Measurements from ENCODE around the gene TTC28.
A peak's percentile ranks its signal among the peaks of the same experiment; 100 is the strongest.

Gene TTC28

GRCh38 chr22:27994481-27995331 is 684.9 kb downstream of the TTC28 start:
- no peak for DNase-seq (ENCODE audit: low spot score)

GRCh38 chr22:27993774-27994350 is 685.8 kb downstream of the TTC28 start:
- FAIRE-seq (peak; percentile 92), DNase-seq (ENCODE audit: low spot score) (no peak)

More at GRCh38 chr22:27994481-27995331, 684.9 kb downstream of the TTC28 start:
- FAIRE-seq, result no peak

GRCh38 chr22:27993201-27993635 is 686.4 kb downstream of the TTC28 start:
- no peak for DNase-seq (ENCODE audit: low spot score)
- FAIRE-seq, result no peak

- FAIRE-seq (peak; percentile 95), DNase-seq (ENCODE audit: low spot score) (no peak)
Observed at GRCh38 chr22:27992294-27993165, 687.1 kb downstream of the TTC28 start.

- FAIRE-seq, result peak; percentile 67
- no peak for DNase-seq (ENCODE audit: low spot score)
Observed at GRCh38 chr22:27991586-27992293, 687.9 kb downstream of the TTC28 start.

GRCh38 chr22:27990879-27991278 is 688.8 kb downstream of the TTC28 start:
- FAIRE-seq (no peak), DNase-seq (ENCODE audit: low spot score) (peak; percentile 80)

- DNase-seq (ENCODE audit: low spot score) (no peak), FAIRE-seq (peak; percentile 23)
Observed at GRCh38 chr22:27990451-27990840, 689.2 kb downstream of the TTC28 start.

GRCh38 chr22:27989758-27990450 is 689.7 kb downstream of the TTC28 start:
- DNase-seq (ENCODE audit: low spot score) (no peak), FAIRE-seq (peak; percentile 97)

GRCh38 chr22:27988704-27989103 is 690.9 kb downstream of the TTC28 start:
- DNase-seq (ENCODE audit: low spot score) (no peak), FAIRE-seq (peak; percentile 85)

GRCh38 chr22:27987557-27987956 is 692.1 kb downstream of the TTC28 start:
- peak; percentile 79 for DNase-seq (ENCODE audit: low spot score)
- peak; percentile 42 for FAIRE-seq

GRCh38 chr22:27986937-27987336 is 692.7 kb downstream of the TTC28 start:
- FAIRE-seq, result peak; percentile 89
- DNase-seq (ENCODE audit: low spot score), result no peak

GRCh38 chr22:27986459-27986858 is 693.2 kb downstream of the TTC28 start:
- no peak for FAIRE-seq
- DNase-seq (ENCODE audit: low spot score), result no peak

GRCh38 chr22:27985323-27986275 is 694.0 kb downstream of the TTC28 start:
- DNase-seq (ENCODE audit: low spot score) (no peak), FAIRE-seq (peak; percentile 94)

GRCh38 chr22:27984723-27985122 is 694.9 kb downstream of the TTC28 start:
- FAIRE-seq (no peak), DNase-seq (ENCODE audit: low spot score) (no peak)

- FAIRE-seq, result peak; percentile 95
Observed at GRCh38 chr22:27984001-27984695, 695.5 kb downstream of the TTC28 start.

GRCh38 chr22:27983361-27983791 is 696.3 kb downstream of the TTC28 start:
- FAIRE-seq (peak; percentile 17), DNase-seq (ENCODE audit: low spot score) (no peak)

More at GRCh38 chr22:27984001-27984695, 695.5 kb downstream of the TTC28 start:
- DNase-seq (ENCODE audit: low spot score), result no peak

- DNase-seq (ENCODE audit: low spot score), result no peak
- peak; percentile 83 for FAIRE-seq
Observed at GRCh38 chr22:27982630-27983180, 696.9 kb downstream of the TTC28 start.

- no peak for DNase-seq (ENCODE audit: low spot score)
- peak; percentile 23 for FAIRE-seq
Observed at GRCh38 chr22:27982106-27982505, 697.5 kb downstream of the TTC28 start.
